Measurements from ENCODE around the gene PDGFA. TPM values are rescaled to one million over a fixed set of nuclear protein-coding genes. Genes with fewer than 3 reads are reported as not detected.

Gene PDGFA
- total RNA-seq, 1 donor from 2014 or later: 65.6 TPM

GRCh38 chr7:463362-463781 is 56.3 kb downstream of the PDGFA start:
- no peak for DNase-seq (ENCODE audit: low read depth)
- TF ChIP-seq, protein P1, sequence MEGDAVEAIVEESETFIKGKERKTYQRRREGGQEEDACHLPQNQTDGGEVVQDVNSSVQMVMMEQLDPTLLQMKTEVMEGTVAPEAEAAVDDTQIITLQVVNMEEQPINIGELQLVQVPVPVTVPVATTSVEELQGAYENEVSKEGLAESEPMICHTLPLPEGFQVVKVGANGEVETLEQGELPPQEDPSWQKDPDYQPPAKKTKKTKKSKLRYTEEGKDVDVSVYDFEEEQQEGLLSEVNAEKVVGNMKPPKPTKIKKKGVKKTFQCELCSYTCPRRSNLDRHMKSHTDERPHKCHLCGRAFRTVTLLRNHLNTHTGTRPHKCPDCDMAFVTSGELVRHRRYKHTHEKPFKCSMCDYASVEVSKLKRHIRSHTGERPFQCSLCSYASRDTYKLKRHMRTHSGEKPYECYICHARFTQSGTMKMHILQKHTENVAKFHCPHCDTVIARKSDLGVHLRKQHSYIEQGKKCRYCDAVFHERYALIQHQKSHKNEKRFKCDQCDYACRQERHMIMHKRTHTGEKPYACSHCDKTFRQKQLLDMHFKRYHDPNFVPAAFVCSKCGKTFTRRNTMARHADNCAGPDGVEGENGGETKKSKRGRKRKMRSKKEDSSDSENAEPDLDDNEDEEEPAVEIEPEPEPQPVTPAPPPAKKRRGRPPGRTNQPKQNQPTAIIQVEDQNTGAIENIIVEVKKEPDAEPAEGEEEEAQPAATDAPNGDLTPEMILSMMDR (IDR thresholded peaks at IDR 0.05; ENCODE audit: insufficient read depth, low read length, poor library complexity, severe bottlenecking): no peak
- Histone ChIP-seq H3K27me3 (ENCODE audit: control insufficient read depth, insufficient read depth, low read length) (peaks cover 14% of the 10 kb centered on the region), H3K36me3 (ENCODE audit: control insufficient read depth, insufficient read depth, low read length) (no peaks in the 10 kb centered on the region), H3K4me3 (ENCODE audit: low read depth, low read length) (no peak overlapping the region)

DNA sequence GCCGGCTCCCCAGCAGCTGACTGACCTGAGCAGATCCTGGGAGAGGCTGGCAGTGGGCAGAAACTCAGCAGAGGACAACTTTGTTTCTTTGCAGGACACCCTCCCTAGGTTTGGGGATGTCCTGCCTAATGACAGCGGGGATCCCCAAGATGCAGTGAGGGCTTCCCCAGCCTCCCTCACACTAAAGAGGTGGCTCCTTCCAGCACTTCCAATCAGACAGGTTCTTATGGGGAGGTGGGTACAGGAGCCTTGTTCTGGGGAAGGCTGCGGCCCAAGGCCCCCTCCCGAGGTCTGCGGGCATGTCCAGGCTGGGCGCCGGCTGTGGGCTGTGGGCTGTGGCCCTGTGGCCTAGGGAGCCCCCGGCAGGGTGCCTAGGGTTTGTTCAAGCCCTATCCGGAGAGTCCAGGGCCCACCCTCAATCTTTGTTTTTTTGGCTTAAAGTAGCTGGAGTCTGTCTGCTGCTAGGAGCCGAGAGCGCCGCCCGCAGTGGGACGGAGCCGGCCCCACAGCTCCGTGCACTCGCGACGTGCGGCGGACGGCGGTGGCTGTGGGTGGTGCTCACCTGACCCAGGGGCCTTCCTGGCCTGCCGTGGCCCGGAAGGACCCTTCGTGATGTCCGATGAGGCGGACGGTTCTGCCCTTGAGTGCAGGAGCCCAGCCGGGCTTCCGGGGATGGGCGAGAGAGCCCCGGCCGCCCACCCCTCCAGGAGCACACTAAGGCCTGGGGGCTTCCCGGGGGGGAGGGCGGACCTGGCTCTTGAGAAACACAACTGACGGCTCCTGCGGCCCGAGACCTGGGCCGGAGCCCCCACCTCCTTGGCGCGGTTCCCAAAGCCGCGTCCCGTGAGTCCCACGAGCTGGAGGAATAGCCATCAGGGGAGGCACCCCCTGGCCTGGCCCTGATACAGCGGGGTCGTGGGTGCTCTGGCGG is 57.2 kb downstream of the PDGFA start:
- Histone ChIP-seq H3K27me3 (ENCODE audit: control insufficient read depth, insufficient read depth, low read length) (peaks cover 14% of the 10 kb centered on the region), H3K36me3 (ENCODE audit: control insufficient read depth, insufficient read depth, low read length) (no peaks in the 10 kb centered on the region), H3K4me3 (ENCODE audit: low read depth, low read length) (no peak overlapping the region)
- TF ChIP-seq, protein P1 (IDR thresholded peaks at IDR 0.05; ENCODE audit: insufficient read depth, low read length, poor library complexity, severe bottlenecking): no peak
- DNase-seq (ENCODE audit: low read depth): no peak

GRCh38 chr7:461453-462172 is 58.0 kb downstream of the PDGFA start:
- Histone ChIP-seq H3K27me3 (ENCODE audit: control insufficient read depth, insufficient read depth, low read length) (peaks cover 14% of the 10 kb centered on the region), H3K4me3 (ENCODE audit: low read depth, low read length) (no peak overlapping the region), H3K36me3 (ENCODE audit: control insufficient read depth, insufficient read depth, low read length) (no peaks in the 10 kb centered on the region)
- DNase-seq (ENCODE audit: low read depth): no peak
- TF ChIP-seq, protein P1 (IDR thresholded peaks at IDR 0.05; ENCODE audit: insufficient read depth, low read length, poor library complexity, severe bottlenecking): no peak

- H3K36me3 ChIP-seq (ENCODE audit: control insufficient read depth, insufficient read depth, low read length): no peaks in the 10 kb centered on the region
- TF ChIP-seq, protein P1 (IDR thresholded peaks at IDR 0.05; ENCODE audit: insufficient read depth, low read length, poor library complexity, severe bottlenecking): no peak
- H3K4me3 ChIP-seq (ENCODE audit: low read depth, low read length): no peak overlapping the region
- DNase-seq (ENCODE audit: low read depth): no peak
- peaks cover 14% of the 10 kb centered on the region for H3K27me3 ChIP-seq (ENCODE audit: control insufficient read depth, insufficient read depth, low read length)
These were observed 58.6 kb downstream of the PDGFA start for GRCh38 chr7:461117-461452.

GRCh38 chr7:460374-461116 is 59.1 kb downstream of the PDGFA start:
- no peak overlapping the region for H3K4me3 ChIP-seq (ENCODE audit: low read depth, low read length)
- H3K36me3 ChIP-seq (ENCODE audit: control insufficient read depth, insufficient read depth, low read length): no peaks in the 10 kb centered on the region
- DNase-seq (ENCODE audit: low read depth): no peak
- peaks cover 14% of the 10 kb centered on the region for H3K27me3 ChIP-seq (ENCODE audit: control insufficient read depth, insufficient read depth, low read length)
- TF ChIP-seq, protein P1 (IDR thresholded peaks at IDR 0.05; ENCODE audit: insufficient read depth, low read length, poor library complexity, severe bottlenecking): no peak
